Neural progenitor cell (in vitro differentiated cells): ENCODE measurements around the gene HBG1.

ENCODE experiments used
- CTCF ChIP-seq: fragments of 200-600 bp; sonication (generic); IDR thresholded peaks from 2 replicates; pipeline ENCODE4 v1.5.1; 2017; ENCODE audit warnings: antibody characterized with exemption, mild to moderate bottlenecking
- EZH2 ChIP-seq: fragments of 200-600 bp; sonication (generic); IDR thresholded peaks from 2 replicates; pipeline ENCODE4 v1.6.1; 2017; ENCODE audit warnings: antibody characterized with exemption, mild to moderate bottlenecking, moderate library complexity
- EZH2phosphoT487 ChIP-seq: fragments of 200-600 bp; sonication (generic); IDR thresholded peaks from 2 replicates; pipeline ENCODE4 v1.6.1; 2017; ENCODE audit warnings: antibody characterized with exemption

GRCh38 chr11:5286901-5287300 is 37.2 kb upstream of the HBG1 start:
- TF ChIP-seq CTCF (no peak), EZH2 (no peak), EZH2phosphoT487 (no peak)
